ENCODE data around the gene ACVR1. TPM values are rescaled to one million over a fixed set of nuclear protein-coding genes. Genes with fewer than 3 reads are reported as not detected.

The ACVR1 gene
- total RNA-seq, 1 donor from 2014 or later = 36.3 TPM

DNA sequence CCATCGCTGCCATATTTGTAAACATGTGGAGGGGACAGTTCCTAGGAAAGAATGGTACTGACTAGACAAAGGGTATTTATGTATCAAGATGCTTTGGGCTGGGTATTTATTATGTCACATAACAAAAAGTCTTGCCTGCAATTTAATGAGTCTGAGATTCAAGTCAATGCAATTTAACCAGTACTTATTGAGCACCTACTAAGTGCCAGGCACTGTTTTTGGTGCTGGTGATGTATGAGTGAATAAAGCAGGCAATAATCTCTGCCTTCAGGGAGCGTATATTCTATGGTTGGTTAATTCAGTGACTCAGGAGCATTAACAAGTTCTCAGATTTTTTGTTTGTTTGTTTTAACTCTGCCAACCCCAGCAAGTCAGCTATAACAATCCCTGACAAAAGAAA is 24.6 kb upstream of the ACVR1 start:
- no peak overlapping the region for H3K27ac Mint-ChIP-seq (ENCODE audit: unreplicated experiment)
- DNase-seq = no peak
- TF ChIP-seq, protein P1, sequence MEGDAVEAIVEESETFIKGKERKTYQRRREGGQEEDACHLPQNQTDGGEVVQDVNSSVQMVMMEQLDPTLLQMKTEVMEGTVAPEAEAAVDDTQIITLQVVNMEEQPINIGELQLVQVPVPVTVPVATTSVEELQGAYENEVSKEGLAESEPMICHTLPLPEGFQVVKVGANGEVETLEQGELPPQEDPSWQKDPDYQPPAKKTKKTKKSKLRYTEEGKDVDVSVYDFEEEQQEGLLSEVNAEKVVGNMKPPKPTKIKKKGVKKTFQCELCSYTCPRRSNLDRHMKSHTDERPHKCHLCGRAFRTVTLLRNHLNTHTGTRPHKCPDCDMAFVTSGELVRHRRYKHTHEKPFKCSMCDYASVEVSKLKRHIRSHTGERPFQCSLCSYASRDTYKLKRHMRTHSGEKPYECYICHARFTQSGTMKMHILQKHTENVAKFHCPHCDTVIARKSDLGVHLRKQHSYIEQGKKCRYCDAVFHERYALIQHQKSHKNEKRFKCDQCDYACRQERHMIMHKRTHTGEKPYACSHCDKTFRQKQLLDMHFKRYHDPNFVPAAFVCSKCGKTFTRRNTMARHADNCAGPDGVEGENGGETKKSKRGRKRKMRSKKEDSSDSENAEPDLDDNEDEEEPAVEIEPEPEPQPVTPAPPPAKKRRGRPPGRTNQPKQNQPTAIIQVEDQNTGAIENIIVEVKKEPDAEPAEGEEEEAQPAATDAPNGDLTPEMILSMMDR (IDR thresholded peaks at IDR 0.05; ENCODE audit: partially characterized antibody, unreplicated experiment) = no peak
- no peak overlapping the region for H3K4me3 Mint-ChIP-seq (ENCODE audit: unreplicated experiment)
- peaks cover 2% of the 10 kb centered on the region for H3K27me3 Mint-ChIP-seq (ENCODE audit: unreplicated experiment)
- H3K4me1 Mint-ChIP-seq (ENCODE audit: low read depth, unreplicated experiment) = no peaks in the 10 kb centered on the region
- peaks cover 2% of the 10 kb centered on the region for H3K9me3 Mint-ChIP-seq (ENCODE audit: unreplicated experiment)
- no peaks in the 10 kb centered on the region for H3K36me3 Mint-ChIP-seq (ENCODE audit: unreplicated experiment)

DNA sequence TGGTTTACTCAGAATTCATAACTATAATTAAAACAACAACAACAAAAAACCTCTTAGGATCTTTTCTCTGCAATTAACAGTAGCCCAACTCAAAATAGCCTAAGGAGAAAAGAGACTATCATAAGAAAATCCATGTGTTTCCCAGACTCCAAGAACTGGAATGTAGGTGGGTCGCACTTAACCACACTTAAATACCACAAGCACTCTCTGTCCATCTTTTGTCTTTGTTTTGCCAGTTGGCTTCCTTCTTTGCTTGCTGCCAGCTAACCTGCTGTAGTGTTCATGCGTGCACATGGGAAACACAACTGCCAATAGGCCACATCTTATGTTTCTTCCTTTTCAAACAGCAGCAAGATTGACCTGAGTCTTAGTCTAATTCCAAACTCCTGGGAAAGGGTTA is 24.1 kb upstream of the ACVR1 start:
- Mint-ChIP-seq H3K27ac (ENCODE audit: unreplicated experiment) (no peak overlapping the region), H3K4me3 (ENCODE audit: unreplicated experiment) (no peak overlapping the region), H3K9me3 (ENCODE audit: unreplicated experiment) (peaks cover 2% of the 10 kb centered on the region), H3K27me3 (ENCODE audit: unreplicated experiment) (peaks cover 2% of the 10 kb centered on the region), H3K4me1 (ENCODE audit: low read depth, unreplicated experiment) (peaks cover under 1% of the 10 kb centered on the region), H3K36me3 (ENCODE audit: unreplicated experiment) (no peaks in the 10 kb centered on the region)
- no peak for DNase-seq
- TF ChIP-seq, protein P1 (IDR thresholded peaks at IDR 0.05; ENCODE audit: partially characterized antibody, unreplicated experiment) = no peak

DNA sequence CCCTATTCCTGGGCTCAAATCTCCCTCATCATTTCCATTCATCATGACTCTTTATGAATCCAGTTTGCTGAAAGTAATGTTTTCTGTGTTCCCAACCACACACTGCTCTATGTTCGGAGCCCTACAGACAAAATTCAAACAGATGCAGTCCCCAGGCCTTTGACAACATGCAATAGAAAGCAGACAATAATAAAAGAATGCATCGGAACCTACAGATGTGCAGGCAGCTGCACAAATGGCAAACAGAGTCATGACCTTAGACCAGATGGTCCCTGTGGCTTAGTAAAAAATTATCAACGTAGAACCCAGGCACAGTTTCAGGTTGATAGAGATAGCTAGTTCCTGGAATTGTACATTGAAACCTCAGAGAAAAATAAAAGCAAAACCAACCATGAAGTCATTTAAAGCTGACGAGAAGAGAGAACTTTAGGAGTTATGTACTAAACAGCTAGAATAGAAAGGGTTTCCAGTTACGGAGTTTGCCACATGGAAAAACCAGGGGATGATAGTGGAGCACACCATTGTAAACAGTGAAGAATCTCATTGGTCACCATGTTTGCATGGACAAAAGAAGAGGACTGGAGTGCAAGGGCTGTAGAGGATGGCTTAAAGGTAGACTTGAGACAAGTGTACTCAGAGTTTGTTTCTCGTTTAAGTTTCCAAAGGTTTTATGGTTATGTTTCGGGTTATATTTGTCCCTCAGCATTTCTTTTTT is 23.2 kb upstream of the ACVR1 start:
- Mint-ChIP-seq H3K27ac (ENCODE audit: unreplicated experiment) (no peak overlapping the region), H3K4me3 (ENCODE audit: unreplicated experiment) (no peak overlapping the region), H3K36me3 (ENCODE audit: unreplicated experiment) (no peaks in the 10 kb centered on the region), H3K9me3 (ENCODE audit: unreplicated experiment) (peaks cover 2% of the 10 kb centered on the region), H3K4me1 (ENCODE audit: low read depth, unreplicated experiment) (peaks cover 6% of the 10 kb centered on the region), H3K27me3 (ENCODE audit: unreplicated experiment) (peaks cover 2% of the 10 kb centered on the region)
- DNase-seq = no peak
- TF ChIP-seq, protein P1 (IDR thresholded peaks at IDR 0.05; ENCODE audit: partially characterized antibody, unreplicated experiment) = no peak

DNA sequence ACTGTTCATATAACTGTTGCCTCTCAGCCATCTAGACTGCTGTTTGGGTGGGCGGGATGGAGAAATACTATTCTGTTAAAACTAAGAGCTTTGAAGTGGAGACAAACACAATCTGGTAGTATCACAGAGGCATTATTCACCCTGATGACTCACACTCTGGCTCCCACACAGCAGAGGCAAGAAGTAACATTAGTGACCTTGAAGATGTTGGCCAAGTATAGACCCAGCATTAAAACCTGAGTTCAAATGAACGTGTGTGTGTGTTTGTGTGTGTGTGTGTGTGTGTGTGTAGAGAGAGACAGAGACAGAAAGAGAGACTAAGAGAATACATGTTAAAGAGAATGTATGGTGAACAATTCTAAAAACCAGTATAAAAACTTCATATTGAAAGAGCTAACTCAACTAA is 22.5 kb upstream of the ACVR1 start:
- H3K4me1 Mint-ChIP-seq (ENCODE audit: low read depth, unreplicated experiment) = peaks cover 6% of the 10 kb centered on the region
- no peak overlapping the region for H3K27ac Mint-ChIP-seq (ENCODE audit: unreplicated experiment)
- no peak overlapping the region for H3K4me3 Mint-ChIP-seq (ENCODE audit: unreplicated experiment)
- H3K9me3 Mint-ChIP-seq (ENCODE audit: unreplicated experiment) = peaks cover 2% of the 10 kb centered on the region
- peaks cover 2% of the 10 kb centered on the region for H3K27me3 Mint-ChIP-seq (ENCODE audit: unreplicated experiment)
- no peaks in the 10 kb centered on the region for H3K36me3 Mint-ChIP-seq (ENCODE audit: unreplicated experiment)
- TF ChIP-seq, protein P1 (IDR thresholded peaks at IDR 0.05; ENCODE audit: partially characterized antibody, unreplicated experiment) = no peak
- DNase-seq = no peak

DNA sequence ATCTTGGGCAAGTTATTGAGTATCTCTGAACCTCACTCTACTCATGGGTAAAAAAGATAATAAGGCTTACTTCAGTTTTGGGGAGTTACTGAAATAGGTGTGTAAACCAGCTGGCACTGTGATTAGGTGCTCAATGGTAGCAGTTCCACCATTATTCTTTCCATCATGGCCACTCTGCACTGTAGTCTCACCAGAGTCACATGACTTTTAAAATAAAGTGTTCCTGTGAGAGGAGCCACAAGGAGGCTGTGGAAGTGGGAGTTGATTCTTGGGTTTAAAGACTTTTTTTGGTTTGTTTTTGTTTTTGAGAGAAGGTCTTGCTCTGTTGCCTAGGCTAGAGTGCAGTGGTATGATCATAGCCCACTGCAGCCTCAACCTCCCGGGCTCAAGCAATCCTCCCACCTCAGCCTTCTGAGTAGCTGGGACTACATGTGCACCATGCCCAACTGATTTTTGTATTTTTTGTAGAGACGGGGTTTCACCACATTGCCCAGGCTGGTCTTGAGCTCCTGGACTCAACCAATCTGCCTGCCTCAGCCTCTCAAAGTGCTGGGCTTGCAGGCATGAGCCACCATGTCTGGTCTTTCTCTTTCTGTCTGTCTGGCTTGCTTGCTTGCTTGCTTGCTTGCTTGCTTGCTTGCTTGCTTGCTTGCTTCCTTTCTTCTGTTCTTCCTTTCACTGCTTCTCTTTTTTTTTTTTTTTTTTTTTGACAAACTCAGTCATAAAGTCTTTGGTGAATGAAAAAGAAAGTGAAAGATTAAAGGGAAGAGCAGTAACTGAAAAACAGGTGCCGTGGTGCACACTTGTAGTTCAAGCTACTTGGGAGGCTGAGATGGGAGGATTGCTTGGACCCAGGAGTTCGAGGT is 21.2 kb upstream of the ACVR1 start:
- H3K27ac Mint-ChIP-seq (ENCODE audit: unreplicated experiment) = no peak overlapping the region

More for the DNA sequence above, 21.2 kb upstream of the ACVR1 start:
- Mint-ChIP-seq H3K9me3 (ENCODE audit: unreplicated experiment) (peaks cover 2% of the 10 kb centered on the region), H3K4me3 (ENCODE audit: unreplicated experiment) (no peak overlapping the region), H3K36me3 (ENCODE audit: unreplicated experiment) (no peaks in the 10 kb centered on the region), H3K27me3 (ENCODE audit: unreplicated experiment) (peaks cover 2% of the 10 kb centered on the region), H3K4me1 (ENCODE audit: low read depth, unreplicated experiment) (peaks cover 6% of the 10 kb centered on the region)
- DNase-seq = no peak
- TF ChIP-seq, protein P1 (IDR thresholded peaks at IDR 0.05; ENCODE audit: partially characterized antibody, unreplicated experiment) = no peak

All from glutamatergic neuron (in vitro differentiated cells).